Nephron progenitor cell (in vitro differentiated cells): ENCODE measurements around the gene ADGRV1.

ENCODE experiments used
- DNase-seq: peaks from one replicate; pipeline ENCODE4 v3.0.0; 2021
- H3K27ac Mint-ChIP-seq: 2 replicates; pipeline ENCODE4 v1.8.0; 2021; ENCODE audit warnings: mild to moderate bottlenecking, moderate library complexity, mixed read lengths
- H3K27me3 Mint-ChIP-seq: 2 replicates; pipeline ENCODE4 v1.8.0; 2021; ENCODE audit warnings: mild to moderate bottlenecking, low read depth, mixed read lengths; ENCODE audit not compliant: poor library complexity
- H3K36me3 Mint-ChIP-seq: 2 replicates; pipeline ENCODE4 v1.8.0; 2021; ENCODE audit warnings: low read depth, mixed read lengths
- H3K4me1 Mint-ChIP-seq: 2 replicates; pipeline ENCODE4 v1.8.0; 2021; ENCODE audit warnings: mixed read lengths
- H3K4me3 Mint-ChIP-seq: 2 replicates; pipeline ENCODE4 v1.8.0; 2021; ENCODE audit warnings: mild to moderate bottlenecking, moderate library complexity, mixed read lengths
- H3K9me3 Mint-ChIP-seq: 2 replicates; pipeline ENCODE4 v1.8.0; 2021; ENCODE audit warnings: mild to moderate bottlenecking, moderate library complexity, mixed read lengths
- CTCF ChIP-seq: fragments of 200-600 bp; sonication (generic); IDR thresholded peaks from 2 replicates; pipeline ENCODE4 v1.5.0; 2021; ENCODE audit warnings: antibody characterized with exemption

ADGRV1 gene

GRCh38 chr5:90981177-90981576, 422.6 kb downstream of the ADGRV1 start:
- Mint-ChIP-seq H3K9me3 (no peaks in the 10 kb centered on the region), H3K27me3 (no peaks in the 10 kb centered on the region), H3K27ac (no peak overlapping the region), H3K36me3 (peaks cover 5% of the 10 kb centered on the region), H3K4me1 (peaks cover 18% of the 10 kb centered on the region), H3K4me3 (no peak overlapping the region)
- no peak for TF ChIP-seq CTCF
- DNase-seq, result no peak

GRCh38 chr5:90981821-90982220, 423.2 kb downstream of the ADGRV1 start:
- Mint-ChIP-seq H3K4me1 (peaks cover 18% of the 10 kb centered on the region), H3K27me3 (no peaks in the 10 kb centered on the region), H3K9me3 (no peaks in the 10 kb centered on the region), H3K27ac (peak overlapping the region; percentile 31), H3K4me3 (no peak overlapping the region), H3K36me3 (peaks cover 5% of the 10 kb centered on the region)
- no peak for TF ChIP-seq CTCF
- DNase-seq, result no peak

GRCh38 chr5:90982576-90982975, 424.0 kb downstream of the ADGRV1 start:
- peaks cover 6% of the 10 kb centered on the region for H3K36me3 Mint-ChIP-seq
- TF ChIP-seq CTCF, result no peak
- no peaks in the 10 kb centered on the region for H3K27me3 Mint-ChIP-seq
- DNase-seq, result no peak
- no peaks in the 10 kb centered on the region for H3K9me3 Mint-ChIP-seq
- H3K4me3 Mint-ChIP-seq, result no peak overlapping the region
- H3K27ac Mint-ChIP-seq, result peak overlapping the region; percentile 87
- H3K4me1 Mint-ChIP-seq, result peaks cover 18% of the 10 kb centered on the region

- Mint-ChIP-seq H3K4me3 (no peak overlapping the region), H3K27ac (peak overlapping the region; percentile 51), H3K9me3 (no peaks in the 10 kb centered on the region), H3K27me3 (no peaks in the 10 kb centered on the region), H3K36me3 (peaks cover 11% of the 10 kb centered on the region), H3K4me1 (peaks cover 18% of the 10 kb centered on the region)
- DNase-seq, result no peak
- no peak for TF ChIP-seq CTCF
These were observed 424.6 kb downstream of the ADGRV1 start for GRCh38 chr5:90983148-90983547.

- DNase-seq, result no peak
- Mint-ChIP-seq H3K9me3 (no peaks in the 10 kb centered on the region), H3K4me1 (peaks cover 18% of the 10 kb centered on the region), H3K36me3 (peaks cover 15% of the 10 kb centered on the region), H3K4me3 (no peak overlapping the region), H3K27me3 (no peaks in the 10 kb centered on the region), H3K27ac (no peak overlapping the region)
- TF ChIP-seq CTCF, result no peak
These were observed 425.1 kb downstream of the ADGRV1 start for GRCh38 chr5:90983711-90984124.

GRCh38 chr5:90985341-90985740, 426.7 kb downstream of the ADGRV1 start:
- no peak for TF ChIP-seq CTCF
- Mint-ChIP-seq H3K9me3 (no peaks in the 10 kb centered on the region), H3K27ac (peak overlapping the region; percentile 74), H3K36me3 (peaks cover 28% of the 10 kb centered on the region), H3K4me1 (peaks cover 18% of the 10 kb centered on the region), H3K4me3 (no peak overlapping the region), H3K27me3 (no peaks in the 10 kb centered on the region)
- no peak for DNase-seq
